A549 treated with RU486 at 1 μM for 4 hours (cell line): ENCODE results near the gene CARS1. TPM values are rescaled to one million over a fixed set of nuclear protein-coding genes. Genes with fewer than 3 reads are reported as not detected.

ENCODE experiments used
- total RNA-seq: library from RNA; stranded (reverse); fragments of 200-300 nt; extraction: Qiagen RNA extraction; gene quantifications from 5 replicates; pipeline ENCODE4 v1.2.3, GENCODE V29; 2022; ENCODE audit warnings: low read depth

CARS1 gene
- total RNA-seq = 57.4 to 73.3 TPM (median 60.6 TPM) in 5 replicates

DNA sequence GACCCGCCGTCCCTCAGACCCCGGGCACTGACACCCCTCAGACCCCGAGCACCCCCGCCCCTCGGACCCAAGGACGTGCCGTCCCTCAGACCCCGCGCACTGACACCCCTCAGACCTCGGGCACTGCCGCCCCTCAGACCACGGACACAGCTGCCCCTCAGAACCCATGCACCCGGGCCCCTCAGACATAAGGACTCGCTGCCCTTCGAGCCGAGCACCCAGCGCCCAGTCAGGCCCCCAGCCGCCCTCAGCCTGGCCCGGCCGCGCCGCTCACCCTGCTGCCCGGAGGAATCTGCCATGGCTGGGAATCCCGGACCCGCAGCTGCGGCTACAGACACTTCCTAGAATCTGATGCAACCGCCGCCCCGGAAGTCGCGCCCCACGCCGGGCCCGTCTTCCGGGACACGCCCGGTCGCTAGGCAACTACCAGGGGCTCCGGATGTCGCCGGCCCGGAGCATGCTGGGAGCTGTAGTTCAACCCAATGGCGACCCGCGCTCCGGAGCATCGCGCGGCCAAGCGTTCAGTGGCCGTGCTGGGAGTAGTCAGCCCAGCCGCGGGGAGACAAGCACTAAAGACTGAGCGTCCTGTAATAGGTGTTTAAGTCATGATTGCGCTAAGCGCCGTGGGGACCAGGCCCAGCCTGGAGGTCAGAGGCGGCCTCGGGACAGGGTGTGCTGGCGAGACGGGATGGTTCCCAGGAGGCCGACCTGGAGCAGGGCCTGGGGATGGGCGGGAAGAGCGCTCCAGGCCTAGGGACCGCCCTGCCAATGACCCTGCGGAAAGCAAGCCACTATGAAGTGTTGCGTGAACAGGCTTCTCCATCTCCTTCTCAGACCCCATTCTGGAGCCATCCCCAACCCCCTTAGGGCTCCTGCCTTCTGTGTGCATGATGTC, at the start of gene CARS1:
CARS1 (minus strand) TSS at position 355 of the 895 bp plus-strand sequence; CDS start at position 299, 56 bp downstream.

DNA sequence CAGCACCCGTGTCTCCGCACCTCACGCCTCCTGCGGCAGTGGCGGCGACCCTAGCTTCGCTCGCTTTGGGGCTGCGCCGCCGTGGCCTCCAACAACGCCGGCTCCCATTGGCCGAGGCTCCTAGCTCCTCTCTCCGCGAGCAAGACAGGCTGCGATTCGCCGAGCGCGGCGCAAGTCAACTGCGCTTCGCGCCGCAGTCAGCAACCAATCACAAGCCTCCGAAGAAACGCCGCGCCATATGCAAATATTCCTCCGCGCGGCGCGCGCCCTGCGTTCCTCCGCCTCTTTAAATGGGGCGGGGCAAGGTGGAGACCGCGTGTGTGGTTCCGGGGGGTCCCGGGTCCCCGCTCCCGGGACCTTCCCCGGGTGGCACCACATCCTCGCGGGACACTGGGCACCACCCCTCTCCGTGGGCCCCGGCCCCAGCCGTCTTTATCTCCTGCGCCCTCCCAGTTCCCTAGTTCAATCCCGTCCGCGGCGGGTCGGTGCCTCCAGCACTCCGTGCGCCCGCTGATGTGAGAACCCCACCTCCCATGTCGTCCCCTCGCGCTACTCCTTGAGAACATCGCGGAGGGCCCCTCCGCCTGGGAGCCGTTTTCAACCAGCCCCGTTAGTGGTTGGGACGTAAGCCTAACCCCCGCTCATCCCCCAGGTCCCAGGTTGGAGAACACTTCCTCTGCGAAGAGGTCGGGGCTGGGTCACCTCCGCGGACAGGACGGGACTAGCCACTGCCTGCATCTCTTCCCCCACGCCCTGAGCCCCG, 64.8 kb downstream of the CARS1 start, which contains the start of gene NAP1L4:
NAP1L4 (minus strand) TSS at position 96 of the 763 bp plus-strand sequence. CDS start 13,109 bp downstream, outside the sequence.

Other genes starting within 250 kb of the CARS1 start
- gene CDKN1C, start 171.6 kb downstream of the CARS1 start, total RNA-seq = 0.39 to 0.85 TPM (median 0.73 TPM) in 5 replicates
- gene PHLDA2, start 128.0 kb downstream of the CARS1 start, total RNA-seq = 98.6 to 158 TPM (median 143 TPM) in 5 replicates
- gene NAP1L4, start 65.1 kb downstream of the CARS1 start, total RNA-seq = 112 to 130 TPM (median 128 TPM) in 5 replicates
- gene OSBPL5, start 107.9 kb upstream of the CARS1 start, total RNA-seq = 4.5 to 7.5 TPM (median 6.2 TPM) in 5 replicates
- 0.23 TPM in 1 of 5 replicates, not detected in the others for gene MRGPRG, start 161.4 kb upstream of the CARS1 start, total RNA-seq
- gene MRGPRE, start 175.0 kb upstream of the CARS1 start, total RNA-seq = 0.17 to 0.18 TPM in 2 of 5 replicates, not detected in the others